Fibroblast of skin of right biceps (primary cell): Measurements from ENCODE around the gene PLB1.
"Not testable (repeated sequence)": the region's sequence is repeated elsewhere in the genome, so short reads cannot be mapped to it uniquely, and the experiment has no call there.

Experiments
- DNase-seq: peaks from one replicate; pipeline ENCODE4 v3.0.0-alpha.2; 2013

The PLB1 gene

DNA sequence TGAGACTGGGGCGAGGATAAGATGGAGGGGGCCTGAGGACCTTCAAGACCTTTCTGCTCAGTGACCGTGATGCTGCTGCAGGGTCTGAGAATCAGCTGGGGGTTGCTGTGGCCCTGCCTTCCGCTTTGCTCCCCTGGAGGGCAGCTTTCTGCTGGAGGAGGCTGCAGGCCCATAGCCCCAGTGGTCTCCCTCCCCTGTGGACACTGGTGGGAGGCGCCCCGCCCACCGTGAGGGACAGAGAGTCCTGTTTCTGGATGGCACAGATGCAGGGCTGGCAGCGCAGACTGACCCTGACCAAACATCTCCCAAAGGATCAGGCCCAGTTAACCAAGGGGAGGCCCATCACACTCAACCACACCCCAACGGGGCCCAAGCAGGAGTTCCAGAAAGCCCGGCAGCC, 42.8 kb downstream of the PLB1 start:
- no peak for DNase-seq

DNA sequence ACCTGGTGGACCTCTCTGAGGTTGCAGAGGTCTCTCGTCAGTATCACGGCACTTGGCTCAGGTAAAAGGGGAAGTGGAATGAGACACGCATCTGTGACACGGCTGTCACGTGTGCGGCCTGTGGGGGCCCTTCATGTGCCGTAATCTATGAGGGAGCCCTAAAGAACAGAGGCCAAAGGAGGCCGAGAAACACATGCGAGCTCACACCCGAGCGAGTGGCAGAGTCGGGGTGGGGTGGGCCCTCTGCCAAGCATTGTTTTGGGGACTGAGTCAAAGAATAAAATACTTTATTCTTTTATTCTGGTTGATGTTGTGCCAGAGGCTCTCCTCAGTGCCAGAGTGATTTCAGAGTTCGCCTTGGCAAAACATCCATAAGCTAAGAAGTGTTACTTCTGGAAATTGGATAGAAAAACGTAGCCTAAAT, 43.3 kb downstream of the PLB1 start:
- no peak for DNase-seq

DNA sequence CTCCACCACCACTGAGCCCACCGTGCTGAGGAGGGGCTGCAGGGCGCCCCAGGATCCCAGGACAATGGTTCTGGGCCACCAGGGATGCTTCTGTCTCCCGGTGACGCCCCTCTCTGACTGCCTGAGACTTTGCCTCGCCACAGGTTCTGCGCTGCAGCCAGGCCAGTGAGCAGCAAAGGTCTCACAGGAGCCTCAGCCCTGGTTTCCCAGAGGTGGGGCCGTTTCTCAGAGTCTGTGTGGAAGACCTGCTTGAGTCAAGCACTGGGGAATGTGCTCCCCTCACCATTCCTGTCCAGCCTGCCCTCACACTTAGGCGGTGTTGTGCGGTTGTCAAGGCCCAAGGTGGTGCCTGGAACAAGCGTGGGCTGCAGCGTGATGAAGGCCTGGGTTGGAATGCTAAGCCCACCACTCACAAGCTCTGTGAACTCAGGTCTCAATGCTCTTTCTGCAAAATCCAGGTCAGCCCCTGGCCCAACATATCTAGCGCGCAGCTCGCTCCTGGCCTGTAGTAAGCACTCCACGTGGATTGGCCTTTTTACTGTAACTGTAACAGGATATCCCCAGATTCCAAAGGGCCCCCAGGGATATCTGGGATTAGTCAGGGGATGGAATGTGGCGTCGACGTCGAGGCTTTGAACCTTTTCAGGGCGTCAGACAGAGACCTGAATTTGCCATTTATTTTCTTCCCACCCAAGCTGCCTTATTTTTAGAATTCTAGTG, 47.6 kb downstream of the PLB1 start:
- peak; percentile 85 for DNase-seq

DNA sequence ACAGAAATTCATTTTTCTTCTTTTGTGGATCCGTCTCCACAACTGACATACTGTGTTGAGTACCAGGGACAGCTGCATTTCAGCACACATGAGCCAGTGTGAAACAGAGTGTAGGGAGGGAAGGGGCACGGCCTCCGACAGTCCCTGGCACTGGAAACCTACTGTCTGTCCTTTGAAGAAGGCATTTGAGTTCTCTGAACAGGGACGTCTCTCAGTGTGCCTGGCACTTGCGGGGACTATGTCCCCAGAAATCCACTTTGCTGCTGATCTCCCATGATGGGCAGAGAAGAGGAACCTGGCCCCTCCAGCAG, 48.1 kb downstream of the PLB1 start:
- DNase-seq: no peak

DNA sequence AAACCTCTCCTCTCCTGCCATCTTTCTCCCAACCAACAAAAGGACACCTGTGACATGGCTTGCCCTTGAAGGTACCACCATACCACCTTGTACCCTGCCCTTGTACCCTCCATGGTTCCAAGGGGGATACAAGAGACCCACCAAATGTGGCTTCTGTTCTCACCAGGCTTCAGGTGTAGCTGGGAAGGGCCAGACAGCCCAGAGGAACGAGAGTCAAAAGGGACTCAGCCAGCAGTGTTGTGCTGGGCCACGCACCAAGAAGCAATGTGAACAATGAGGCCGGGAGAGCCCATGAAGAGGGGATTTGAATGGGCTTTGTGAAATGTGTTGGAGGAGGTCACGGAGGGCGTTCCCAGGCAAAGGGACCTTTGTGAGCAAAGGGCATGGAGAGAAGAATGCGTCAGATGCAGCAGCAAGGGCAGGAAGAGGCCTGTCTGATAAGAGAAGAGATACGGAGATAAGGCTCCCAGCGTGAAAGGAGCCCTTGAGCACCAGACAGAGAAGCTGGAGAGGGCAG, 48.6 kb downstream of the PLB1 start:
- no peak for DNase-seq

DNA sequence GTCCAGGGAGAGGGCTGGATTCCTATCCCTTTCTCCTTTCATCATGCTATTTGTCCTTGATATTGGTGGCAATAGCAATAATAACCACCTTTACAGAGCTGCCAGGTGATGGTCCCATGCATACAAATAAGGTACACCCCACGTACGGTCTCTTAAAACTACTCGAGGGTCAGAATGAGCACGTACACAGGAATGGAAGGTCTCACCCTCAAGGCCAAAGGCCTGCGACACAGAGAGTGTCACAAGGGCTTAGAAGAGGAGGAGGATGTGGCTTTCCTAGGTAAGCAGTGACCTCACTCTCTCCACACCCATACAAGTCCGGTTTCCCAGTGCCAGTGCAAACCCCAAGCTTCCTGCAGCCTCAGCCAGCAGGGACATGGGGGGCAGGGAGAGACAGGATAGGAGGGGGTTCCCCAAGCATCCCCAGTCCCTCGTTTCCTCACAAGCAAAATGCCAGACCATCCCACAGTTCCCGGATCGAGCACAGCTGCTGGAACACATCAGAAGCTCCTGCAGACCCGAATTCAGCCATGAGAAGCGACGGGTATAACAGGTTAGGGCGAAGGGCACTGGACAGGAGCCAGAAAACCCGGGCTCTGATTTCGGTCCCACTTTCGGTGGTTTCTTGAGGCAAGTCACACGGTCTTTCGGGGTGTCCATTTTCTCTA, 49.2 kb downstream of the PLB1 start:
- DNase-seq: no peak

DNA sequence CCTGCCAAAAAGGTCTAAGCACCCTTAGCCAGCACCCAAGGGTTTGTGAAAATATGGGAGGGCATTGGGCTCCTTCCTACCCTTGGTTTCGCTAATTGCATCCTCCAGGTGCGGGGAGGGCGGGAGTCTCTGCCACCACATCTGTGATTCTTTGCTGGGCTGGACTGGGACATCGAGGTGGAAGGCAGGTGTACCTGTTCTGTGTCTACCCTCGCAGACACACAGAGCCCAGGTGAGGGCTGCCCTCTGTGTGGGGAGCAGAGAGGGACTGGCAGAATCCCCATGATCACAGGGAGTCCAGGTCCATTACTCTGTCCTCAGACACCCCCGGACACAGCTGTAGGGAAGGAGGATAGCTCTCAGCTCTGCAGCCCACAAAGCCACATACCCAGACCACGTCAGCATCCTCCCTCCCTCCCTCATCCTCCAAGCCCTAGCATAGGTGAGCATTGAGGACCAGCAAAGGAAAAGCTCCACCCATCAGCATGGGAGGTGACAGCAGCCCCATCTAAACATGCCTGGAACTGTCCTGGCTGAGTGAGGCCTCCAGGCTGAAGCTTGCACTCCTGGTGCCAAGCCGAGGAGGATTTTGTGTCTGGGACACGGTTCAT, 49.8 kb downstream of the PLB1 start:
- no peak for DNase-seq

DNA sequence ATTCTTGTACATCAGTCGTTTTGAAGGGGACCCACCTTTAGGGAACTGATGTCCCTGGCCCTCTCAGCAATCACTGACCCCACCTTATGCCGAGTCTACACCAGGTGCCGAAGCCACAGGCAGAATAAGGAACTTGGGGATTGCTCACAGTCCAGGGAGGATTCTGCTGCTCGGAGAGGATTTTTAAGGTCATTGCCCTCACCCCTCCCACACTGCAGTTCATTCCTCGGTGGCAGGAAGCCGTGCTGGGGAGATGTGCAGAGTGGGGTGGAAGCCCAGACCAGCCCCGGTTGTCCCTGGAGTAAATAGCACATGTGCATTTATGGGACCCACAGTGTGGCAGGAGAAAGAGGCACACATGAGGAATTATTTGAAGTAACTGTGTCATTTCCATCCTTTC, 50.4 kb downstream of the PLB1 start:
- no peak for DNase-seq

DNA sequence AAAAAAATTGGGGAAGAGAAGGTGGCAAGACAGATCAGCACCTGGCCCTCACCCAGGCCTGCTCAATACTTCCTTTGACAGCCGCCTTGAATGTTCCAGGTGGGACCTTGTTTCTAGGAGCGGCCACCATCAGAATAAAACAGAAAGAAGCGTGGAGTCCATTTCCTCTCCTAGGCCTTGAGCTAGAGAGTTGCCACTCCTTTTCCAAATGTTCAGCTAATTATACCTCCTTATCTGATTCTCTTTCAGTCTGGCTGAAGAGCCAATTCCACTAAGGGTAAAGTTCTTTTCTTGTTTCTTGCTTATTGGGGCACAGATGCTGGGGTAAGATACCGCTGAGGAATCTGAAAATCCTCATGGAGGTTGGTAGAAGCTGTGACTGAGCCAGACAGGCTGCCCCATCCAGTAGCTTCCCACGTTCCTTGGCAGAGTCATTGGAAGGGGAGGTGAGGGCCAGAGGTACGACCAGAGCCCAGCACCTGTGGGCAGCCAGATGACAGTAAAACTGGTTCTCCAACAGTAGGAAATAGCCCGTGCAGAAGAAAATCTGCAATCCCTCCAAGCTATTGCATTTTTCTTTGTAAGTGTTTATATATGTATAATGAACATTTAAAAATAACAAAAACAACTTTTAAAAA, 51.5 kb downstream of the PLB1 start:
- DNase-seq: no peak

DNA sequence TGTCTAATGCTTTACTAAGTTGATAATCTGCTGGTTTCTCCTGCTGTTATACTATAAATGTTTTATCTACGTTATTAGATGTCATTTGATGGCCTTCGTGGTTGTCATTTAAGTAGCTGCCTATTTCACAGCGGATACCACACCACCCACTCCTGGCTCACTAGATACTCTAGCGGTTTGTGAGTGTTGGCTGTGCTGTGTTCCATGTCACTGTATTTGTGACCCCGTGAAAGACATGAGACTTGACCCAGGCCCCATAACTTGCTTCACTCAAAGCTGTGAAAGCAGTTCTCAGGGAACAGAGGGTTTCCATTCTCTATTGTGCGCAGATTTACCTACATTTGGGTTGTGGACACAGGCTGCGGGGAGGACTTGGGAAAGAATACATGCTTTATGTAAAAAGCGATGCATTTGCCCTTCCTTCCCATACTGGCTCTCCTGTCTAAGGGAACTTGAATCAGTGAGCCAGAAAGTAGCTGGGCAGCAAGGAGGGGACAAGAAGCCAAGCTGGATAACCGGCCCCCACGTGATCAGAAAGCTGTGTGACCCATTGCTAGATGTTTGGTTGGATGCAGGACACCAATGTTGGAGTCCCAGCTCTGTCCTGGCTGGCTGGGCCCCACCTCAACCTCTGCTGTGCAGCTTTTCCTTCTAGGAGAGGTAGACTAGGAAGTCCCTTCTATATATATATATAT, 52.2 kb downstream of the PLB1 start:
- no peak for DNase-seq

DNA sequence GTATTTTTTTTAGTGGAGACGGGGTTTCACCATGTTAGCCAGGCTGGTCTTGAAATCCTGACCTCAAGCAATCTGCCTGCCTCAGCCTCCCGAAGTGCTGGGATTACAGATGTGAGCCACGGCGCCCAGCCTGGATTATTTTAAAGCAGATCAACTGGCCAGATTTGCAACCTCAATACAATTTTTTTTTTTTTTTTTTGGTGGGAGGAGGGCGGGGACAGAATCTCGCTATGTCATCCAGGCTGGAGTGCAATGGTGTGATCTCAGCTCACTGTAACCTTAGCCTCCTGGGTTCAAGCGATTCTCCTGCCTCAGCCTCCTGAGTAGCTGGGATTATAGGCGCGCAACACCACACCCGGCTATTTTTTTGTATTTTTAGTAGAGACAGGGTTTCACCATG, 54.5 kb downstream of the PLB1 start:
- DNase-seq: not testable (repeated sequence)

DNA sequence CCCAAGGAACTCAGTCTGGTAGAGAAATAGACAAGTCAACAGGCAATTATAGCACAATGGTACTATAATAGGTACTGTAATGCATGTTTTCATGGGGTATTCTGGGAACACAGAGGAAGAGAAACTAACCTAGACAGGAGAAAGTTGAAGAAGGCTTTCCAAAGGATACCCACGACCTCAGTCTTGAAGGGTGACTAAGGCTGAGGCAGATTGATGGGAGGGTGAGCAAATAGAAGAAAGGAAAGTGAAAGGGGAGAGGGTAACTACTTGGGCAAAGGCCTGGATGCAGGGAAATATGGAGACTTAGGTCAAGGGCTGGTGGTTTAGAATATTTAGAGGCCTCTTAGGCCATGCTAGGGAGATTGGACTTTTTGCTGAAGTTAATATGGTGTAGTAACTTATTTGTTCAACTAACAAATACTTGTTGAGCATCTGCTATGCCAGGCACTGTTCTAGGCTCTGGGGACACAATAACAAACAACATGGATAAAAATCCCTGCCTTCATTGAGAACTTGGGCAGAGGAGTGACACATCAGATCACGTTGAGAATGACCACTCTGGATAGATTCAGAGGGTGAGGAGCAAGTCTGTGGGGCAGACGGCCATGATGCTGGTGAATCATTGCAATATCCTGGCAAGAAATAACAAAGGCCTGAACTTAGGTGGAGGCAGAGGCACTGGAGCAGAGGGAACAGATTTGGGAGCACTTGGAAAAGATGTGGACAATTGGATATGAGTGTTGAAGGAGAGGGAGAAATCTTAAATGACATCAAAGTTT, 56.4 kb downstream of the PLB1 start:
- DNase-seq: peak; percentile 23

DNA sequence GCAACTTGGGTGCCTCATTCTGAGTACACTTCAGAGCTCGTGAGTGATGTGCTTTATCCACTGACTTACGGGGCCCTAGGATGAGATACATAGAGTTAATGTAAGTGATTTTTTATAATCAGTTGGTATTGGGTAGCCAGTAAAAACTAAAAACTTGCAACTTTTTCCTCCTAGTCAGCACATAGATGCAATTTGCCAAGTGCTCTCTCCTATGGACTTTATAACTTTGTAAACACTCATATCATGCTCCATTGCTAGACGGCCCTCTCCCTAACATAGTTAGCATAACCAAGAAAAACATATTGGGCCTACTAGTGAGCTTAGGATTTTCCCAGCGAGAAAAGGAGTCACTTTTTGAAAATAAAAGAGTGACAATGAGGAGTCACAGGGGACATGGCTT, 60.4 kb downstream of the PLB1 start:
- no peak for DNase-seq

DNA sequence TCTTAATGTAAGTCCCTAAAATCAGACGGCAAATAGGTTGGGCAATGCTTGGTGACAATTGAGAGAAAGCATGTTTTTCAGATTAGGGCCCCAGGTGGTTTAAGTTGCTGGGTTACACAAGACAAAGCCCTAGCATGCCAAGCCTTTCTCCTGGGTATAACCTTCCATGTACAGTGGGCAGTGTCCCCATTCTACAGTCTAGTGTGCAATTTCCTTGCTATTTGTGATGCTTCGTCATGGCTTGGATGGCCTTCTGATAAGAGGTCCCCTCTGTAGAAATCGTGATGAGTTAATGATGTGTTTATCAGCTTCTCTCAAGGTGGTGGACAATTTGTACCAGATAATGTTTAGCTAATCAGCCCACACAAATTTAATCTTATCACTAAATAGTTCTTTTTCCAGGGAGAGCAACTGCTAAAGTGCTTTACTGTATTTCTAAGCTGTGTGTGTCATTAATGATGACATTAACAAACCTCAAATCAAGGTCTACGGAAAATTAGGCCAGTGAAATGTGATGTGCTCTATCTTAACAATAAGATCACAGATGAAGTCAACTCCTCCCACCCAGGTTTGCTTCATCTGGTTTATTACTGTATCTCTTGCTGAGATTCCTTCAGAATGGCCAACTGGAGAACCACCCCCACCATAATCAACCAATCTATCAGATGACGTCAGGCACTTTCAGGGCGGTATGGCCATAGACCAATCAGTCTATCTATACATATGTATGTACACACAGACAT, 61.7 kb downstream of the PLB1 start:
- DNase-seq: no peak

DNA sequence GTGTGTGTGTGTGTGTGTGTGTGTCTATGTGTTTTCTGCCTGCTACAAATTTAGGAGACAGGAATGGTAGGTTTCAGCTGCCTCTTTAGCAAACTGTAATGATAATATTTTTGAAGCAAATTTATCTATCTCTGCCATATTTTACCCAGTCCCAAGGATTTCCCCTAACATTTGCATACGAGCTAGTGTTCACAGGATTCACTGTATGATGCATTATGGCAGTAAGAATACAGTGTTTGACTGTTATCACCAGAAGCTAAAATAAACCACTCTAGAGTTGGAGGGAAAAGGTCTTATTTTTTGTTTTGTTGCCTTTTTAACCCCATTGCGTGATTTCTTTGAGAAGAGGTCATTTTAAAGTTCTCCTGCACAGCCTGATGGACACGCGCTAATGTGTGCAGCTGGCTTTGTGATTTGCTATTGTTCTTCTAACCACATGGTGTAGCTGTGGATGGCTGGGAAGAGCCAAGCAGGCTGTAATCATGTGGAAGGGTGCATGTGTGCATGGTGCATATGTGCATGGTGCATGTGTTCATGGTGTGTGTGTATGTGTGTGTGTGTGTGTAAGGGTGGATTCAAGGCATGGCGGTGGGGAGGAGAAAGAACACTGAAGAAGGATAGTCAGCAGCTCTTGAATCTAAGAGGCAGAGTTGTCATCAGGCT, 62.4 kb downstream of the PLB1 start:
- no peak for DNase-seq

DNA sequence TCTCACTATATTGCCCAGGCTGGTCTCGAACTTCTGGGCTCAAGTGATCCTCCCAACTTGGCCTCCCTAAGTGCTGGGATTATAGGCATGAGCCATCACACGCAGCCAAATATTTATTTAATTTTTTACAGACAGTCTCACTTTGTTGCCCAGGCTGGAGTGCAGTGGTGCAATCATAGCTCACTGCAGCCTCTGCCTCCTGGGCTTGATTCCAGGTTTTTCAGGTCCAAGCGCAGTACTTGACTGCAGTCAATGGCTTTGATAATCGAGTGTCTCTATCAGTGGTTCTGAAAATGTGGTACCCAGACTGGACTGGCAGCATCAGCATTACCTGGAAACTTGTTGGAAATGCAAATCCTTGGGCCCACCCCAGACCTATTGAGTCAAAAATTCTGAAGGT, 63.1 kb downstream of the PLB1 start:
- DNase-seq: no peak

DNA sequence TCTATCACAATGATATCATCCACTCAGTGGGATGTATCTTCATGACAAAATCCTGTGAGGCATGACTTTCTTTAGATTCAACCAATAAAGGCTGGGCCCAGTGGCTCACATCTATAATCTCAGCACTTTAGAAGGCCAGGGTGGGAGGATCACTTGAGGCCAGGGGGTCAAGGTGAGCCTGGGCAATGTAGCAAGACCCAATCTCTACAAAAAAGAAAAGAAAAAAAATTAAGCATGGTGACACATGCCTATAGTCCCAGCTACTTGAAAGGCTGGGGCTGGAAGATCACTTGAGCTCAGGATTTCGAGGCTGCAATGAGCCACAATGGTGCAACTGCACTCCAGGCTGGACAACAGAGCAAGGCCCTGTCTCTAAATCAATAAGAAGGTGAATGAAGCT, 68.0 kb downstream of the PLB1 start:
- DNase-seq: no peak

DNA sequence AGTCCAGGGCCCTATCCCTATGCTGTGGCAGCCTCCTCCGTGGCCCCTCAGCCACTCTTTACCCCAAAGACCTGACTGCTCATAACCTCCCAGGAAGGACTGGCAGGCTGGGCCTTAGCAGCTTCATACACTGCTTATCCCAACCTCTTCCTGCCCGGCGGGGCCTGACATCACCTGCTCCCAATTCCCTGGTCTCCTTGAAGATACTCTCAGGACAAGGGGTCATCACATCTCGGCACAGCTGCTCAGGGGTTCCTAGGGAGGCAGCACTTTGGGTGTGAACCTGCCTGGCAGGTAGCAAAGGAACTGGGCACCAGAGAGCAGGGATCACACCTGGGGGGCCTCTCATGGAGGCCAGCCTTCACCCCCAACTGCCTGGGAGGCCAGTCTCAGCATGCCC, 68.5 kb downstream of the PLB1 start:
- no peak for DNase-seq

DNA sequence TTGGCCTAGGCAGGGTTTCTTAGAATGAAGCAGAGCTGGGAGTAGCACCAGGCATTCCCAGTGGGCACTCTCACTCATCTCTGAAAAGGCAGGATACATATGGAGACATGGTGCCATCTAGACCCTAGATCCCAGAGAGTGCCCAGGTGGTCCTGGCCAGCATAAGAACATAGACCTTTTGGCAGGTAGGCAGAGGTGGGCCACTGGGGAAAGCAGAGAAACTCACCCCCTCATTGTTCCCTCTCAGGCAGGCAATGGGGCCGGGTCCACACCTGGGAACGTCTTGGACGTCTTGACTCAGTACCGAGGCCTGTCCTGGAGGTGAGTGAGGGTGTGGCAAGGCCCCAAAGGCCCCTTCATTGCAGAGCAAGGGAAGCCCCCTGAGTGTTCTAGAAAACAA, 69.2 kb downstream of the PLB1 start:
- DNase-seq: no peak

DNA sequence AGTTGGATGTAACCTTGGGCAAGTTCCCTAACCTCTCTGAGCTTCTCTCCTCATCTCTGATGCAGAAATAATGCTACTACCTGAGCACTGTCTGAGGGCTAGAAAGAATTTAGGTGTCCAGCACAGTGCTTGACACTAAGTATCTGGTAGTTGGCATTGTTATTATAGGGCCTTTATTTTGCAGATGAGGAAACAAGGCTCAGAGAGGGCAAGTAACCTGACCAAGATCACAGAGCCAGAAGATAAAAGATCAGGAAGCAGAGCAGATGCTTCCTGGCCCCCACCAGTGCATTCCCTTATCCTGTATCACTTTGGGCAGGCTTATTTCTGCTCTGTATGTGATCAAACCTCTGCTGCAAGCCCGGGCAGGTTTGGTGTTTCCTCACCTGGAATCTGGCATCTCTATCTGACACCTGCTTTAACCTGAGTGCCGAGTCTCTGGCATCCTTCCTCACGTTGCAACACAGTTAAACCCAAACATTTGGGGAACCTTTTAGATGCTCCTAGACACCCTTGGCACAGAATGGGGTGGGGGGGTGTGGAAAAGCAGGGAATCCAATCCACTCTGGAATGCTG, 69.9 kb downstream of the PLB1 start:
- no peak for DNase-seq
